WTC11 (cell line): ENCODE measurements around the gene NFIL3. TPM values are rescaled to one million over a fixed set of nuclear protein-coding genes. Genes with fewer than 3 reads are reported as not detected.
"Not testable (repeated sequence)": the region's sequence is repeated elsewhere in the genome, so short reads cannot be mapped to it uniquely, and the experiment has no call there.

ENCODE experiments used
- ATAC-seq: fragments of 200-7000 bp; cut with Tn5 transposase; 2 replicates; pipeline ENCODE4 v1.10.0; 2021; ENCODE audit warnings: mild to moderate bottlenecking, moderate library complexity
- CTCF ChIA-PET: fragments of 300-600 bp; sonication (Branson Sonifier 250); formaldehyde crosslinking; loops from one replicate; lab custom pipeline; 2021; ENCODE audit warnings: antibody characterized with exemption; lab: Charles Lee
- POLR2A ChIA-PET: fragments of 350-600 bp; sonication (Branson Sonifier 250); formaldehyde crosslinking; loops from one replicate; lab custom pipeline; 2021; ENCODE audit warnings: antibody characterized with exemption; lab: Charles Lee
- DNase-seq: peaks from one replicate; pipeline ENCODE4 v3.0.0; 2021; ENCODE audit warnings: low spot score
- H3K27ac Mint-ChIP-seq: 2 replicates; pipeline ENCODE4 v1.8.0; 2021; ENCODE audit warnings: mixed read lengths
- H3K27me3 Mint-ChIP-seq: 2 replicates; pipeline ENCODE4 v1.8.0; 2021; ENCODE audit warnings: low read depth, mild to moderate bottlenecking, moderate library complexity, mixed read lengths
- H3K36me3 Mint-ChIP-seq: 2 replicates; pipeline ENCODE4 v1.8.0; 2021; ENCODE audit warnings: mixed read lengths
- H3K4me1 Mint-ChIP-seq: 2 replicates; pipeline ENCODE4 v1.8.0; 2022; ENCODE audit warnings: mixed read lengths
- H3K4me3 Mint-ChIP-seq: 2 replicates; pipeline ENCODE4 v1.8.0; 2021; ENCODE audit warnings: mild to moderate bottlenecking, moderate library complexity, mixed read lengths
- H3K9me3 Mint-ChIP-seq: 2 replicates; pipeline ENCODE4 v1.8.0; 2021; ENCODE audit warnings: mixed read lengths
- ATF2 ChIP-seq: sonication (generic); formaldehyde crosslinking; IDR thresholded peaks from 2 replicates; pipeline ENCODE4 v1.8.1; 2022; ENCODE audit warnings: low read depth, missing genetic modification reagents, borderline replicate concordance
- CREM ChIP-seq: sonication (generic); formaldehyde crosslinking; IDR thresholded peaks from 2 replicates; pipeline ENCODE4 v1.8.1; 2022; ENCODE audit warnings: mild to moderate bottlenecking, missing genetic modification reagents, moderate library complexity
- EMX1 ChIP-seq: fragments of 250-450 bp; sonication (Bioruptor Pico); IDR thresholded peaks from 2 replicates; pipeline ENCODE4 v1.8.0; 2021; ENCODE audit warnings: mild to moderate bottlenecking
- FOXK1 ChIP-seq: sonication (generic); formaldehyde crosslinking; IDR thresholded peaks from 2 replicates; pipeline ENCODE4 v1.8.0; 2022; ENCODE audit warnings: mild to moderate bottlenecking, moderate library complexity, missing genetic modification reagents
- NFATC4 ChIP-seq: fragments of 250-450 bp; sonication (Bioruptor Pico); IDR thresholded peaks from 2 replicates; pipeline ENCODE4 v1.9.0; 2021; ENCODE audit warnings: mild to moderate bottlenecking
- NFYB ChIP-seq: sonication (generic); formaldehyde crosslinking; conservative IDR thresholded peaks from 2 replicates; pipeline ENCODE4 v1.8.0; 2022; ENCODE audit warnings: low read depth, missing genetic modification reagents
- NR3C1 ChIP-seq: sonication (generic); formaldehyde crosslinking; conservative IDR thresholded peaks from 2 replicates; pipeline ENCODE4 v1.8.1; 2023; ENCODE audit warnings: low read depth, mild to moderate bottlenecking, missing genetic modification reagents
- SMAD3 ChIP-seq: sonication (generic); formaldehyde crosslinking; IDR thresholded peaks from 2 replicates; pipeline ENCODE4 v1.8.0; 2022; ENCODE audit warnings: missing genetic modification reagents, mild to moderate bottlenecking, borderline replicate concordance
- SP1 ChIP-seq: sonication (generic); formaldehyde crosslinking; conservative IDR thresholded peaks from 2 replicates; pipeline ENCODE4 v1.8.1; 2022; ENCODE audit warnings: missing genetic modification reagents
- ZBTB21 ChIP-seq: sonication (generic); formaldehyde crosslinking; IDR thresholded peaks from 2 replicates; pipeline ENCODE4 v1.8.1; 2023; ENCODE audit warnings: mild to moderate bottlenecking, missing genetic modification reagents, borderline replicate concordance
- ZNF232 ChIP-seq: sonication (generic); formaldehyde crosslinking; IDR thresholded peaks from 2 replicates; pipeline ENCODE4 v1.8.0; 2022; ENCODE audit warnings: mild to moderate bottlenecking, missing genetic modification reagents
- ZNF416 ChIP-seq: fragments of 250-450 bp; sonication (Bioruptor Pico); IDR thresholded peaks from 2 replicates; pipeline ENCODE4 v1.9.0; 2021; ENCODE audit warnings: mild to moderate bottlenecking, inconsistent platforms
- ZNF532 ChIP-seq: fragments of 250-450 bp; sonication (Bioruptor Pico); IDR thresholded peaks from 2 replicates; pipeline ENCODE4 v1.9.0; 2021; ENCODE audit warnings: mild to moderate bottlenecking, borderline replicate concordance
- ZNF671 ChIP-seq: fragments of 250-450 bp; sonication (Bioruptor Pico); IDR thresholded peaks from 2 replicates; pipeline ENCODE4 v1.8.0; 2021; ENCODE audit warnings: mild to moderate bottlenecking
- total RNA-seq: library from RNA; stranded (reverse); gene quantifications from 3 replicates; pipeline ENCODE4 v1.2.3, GENCODE V29; 2021
- TF ChIP-seq, protein P1 (sequence below): sonication (generic); formaldehyde crosslinking; IDR thresholded peaks from 2 replicates; pipeline ENCODE4 v1.8.1; 2022; ENCODE audit warnings: missing genetic modification reagents, borderline replicate concordance
- TF ChIP-seq, protein P2 (sequence below): fragments of 250-450 bp; sonication (Bioruptor Pico); IDR thresholded peaks from 2 replicates; pipeline ENCODE4 v1.9.0; 2021; ENCODE audit warnings: mild to moderate bottlenecking

NFIL3 gene
- total RNA-seq, 1 experiment from 2014 or later, result 11.8 TPM

GRCh38 chr9:91379426-91379825 is 44.2 kb downstream of the NFIL3 start (continued):
- TF ChIP-seq SMAD3 (CRISPR knock-in tag) (no peak), ZBTB21 (no peak), NFYB (CRISPR knock-in tag) (no peak), NFATC4 (CRISPR knock-in tag) (no peak), ZNF232 (CRISPR knock-in tag) (no peak)

GRCh38 chr9:91378695-91379127 is 44.9 kb downstream of the NFIL3 start:
- no peak for ATAC-seq
- no peak overlapping the region for H3K27ac Mint-ChIP-seq
- no peak for DNase-seq
- POLR2A ChIA-PET, result no interaction called here
- peaks cover 4% of the 10 kb centered on the region for H3K36me3 Mint-ChIP-seq
- TF ChIP-seq SP1 (CRISPR knock-in tag) (no peak), CREM (CRISPR knock-in tag) (no peak), NR3C1 (CRISPR knock-in tag) (no peak), ZNF416 (CRISPR knock-in tag) (no peak), ATF2 (CRISPR knock-in tag) (no peak), EMX1 (CRISPR knock-in tag) (no peak), FOXK1 (CRISPR knock-in tag) (no peak)
- TF ChIP-seq, protein P1, sequence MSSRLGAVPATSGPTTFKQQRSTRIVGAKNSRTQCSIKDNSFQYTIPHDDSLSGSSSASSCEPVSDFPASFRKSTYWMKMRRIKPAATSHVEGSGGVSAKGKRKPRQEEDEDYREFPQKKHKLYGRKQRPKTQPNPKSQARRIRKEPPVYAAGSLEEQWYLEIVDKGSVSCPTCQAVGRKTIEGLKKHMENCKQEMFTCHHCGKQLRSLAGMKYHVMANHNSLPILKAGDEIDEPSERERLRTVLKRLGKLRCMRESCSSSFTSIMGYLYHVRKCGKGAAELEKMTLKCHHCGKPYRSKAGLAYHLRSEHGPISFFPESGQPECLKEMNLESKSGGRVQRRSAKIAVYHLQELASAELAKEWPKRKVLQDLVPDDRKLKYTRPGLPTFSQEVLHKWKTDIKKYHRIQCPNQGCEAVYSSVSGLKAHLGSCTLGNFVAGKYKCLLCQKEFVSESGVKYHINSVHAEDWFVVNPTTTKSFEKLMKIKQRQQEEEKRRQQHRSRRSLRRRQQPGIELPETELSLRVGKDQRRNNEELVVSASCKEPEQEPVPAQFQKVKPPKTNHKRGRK, result no peak
- H3K27me3 Mint-ChIP-seq, result no peaks in the 10 kb centered on the region; the same call in 1 of the 2 replicates
- no peak overlapping the region for H3K4me3 Mint-ChIP-seq
- peaks cover 26% of the 10 kb centered on the region for H3K9me3 Mint-ChIP-seq
- CTCF ChIA-PET, result no interaction called here
- H3K4me1 Mint-ChIP-seq, result no peaks in the 10 kb centered on the region

DNA sequence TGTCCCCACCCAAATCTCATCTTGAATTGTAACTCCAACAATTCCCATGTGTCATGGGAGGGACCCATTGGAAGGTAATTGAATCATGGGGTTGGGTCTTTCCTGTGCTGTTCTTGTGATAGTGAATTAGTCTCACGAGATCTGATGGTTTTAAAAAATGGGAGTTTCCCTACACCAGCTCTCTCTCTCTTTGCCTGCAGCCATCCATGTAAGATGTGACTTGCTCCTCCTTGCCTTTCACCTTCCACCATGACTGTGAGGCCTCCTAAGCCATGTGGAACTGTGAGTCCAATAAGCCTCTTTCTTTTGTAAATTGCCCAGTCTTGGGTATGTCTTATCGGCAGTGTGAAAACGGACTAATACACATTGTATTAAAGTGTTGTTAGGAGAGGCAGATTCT is 45.6 kb downstream of the NFIL3 start:
- POLR2A ChIA-PET, H3K4me1 Mint-ChIP-seq, DNase-seq, ATAC-seq, H3K27ac Mint-ChIP-seq, H3K27me3 Mint-ChIP-seq, H3K4me3 Mint-ChIP-seq, CTCF ChIA-PET, H3K36me3 Mint-ChIP-seq: not testable (repeated sequence)
- peaks cover 26% of the 10 kb centered on the region for H3K9me3 Mint-ChIP-seq

DNA sequence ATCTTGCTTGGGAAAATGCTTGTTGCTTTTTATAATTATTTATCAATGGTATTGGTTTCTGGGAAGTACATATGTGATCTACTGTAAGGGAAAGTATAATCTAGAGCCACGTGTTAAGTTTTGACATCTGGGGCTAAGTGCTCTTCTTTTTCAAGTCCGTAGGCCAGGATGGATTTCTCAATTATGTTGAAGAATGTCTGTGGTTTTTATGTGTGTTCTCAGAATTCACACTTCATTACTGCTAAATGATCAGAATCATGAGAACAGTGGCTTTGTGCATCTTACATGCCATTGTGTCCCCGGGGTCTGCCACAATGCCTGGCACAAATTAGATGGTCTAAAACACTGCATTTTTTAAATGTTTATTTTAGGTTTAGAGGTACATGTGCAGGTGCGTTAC is 47.4 kb downstream of the NFIL3 start:
- H3K4me3 Mint-ChIP-seq, result no peak overlapping the region
- H3K36me3 Mint-ChIP-seq, result peaks cover 4% of the 10 kb centered on the region
- no peak for TF ChIP-seq EMX1 (CRISPR knock-in tag)
- CTCF ChIA-PET, result no interaction called here
- ATAC-seq (no peak), DNase-seq (no peak)
- 0 out of 2 replicates have a peak, but pooled peaks cover 6% of the 10 kb centered on the region for H3K4me1 Mint-ChIP-seq
- peaks cover 22% of the 10 kb centered on the region for H3K9me3 Mint-ChIP-seq
- no peaks in the 10 kb centered on the region; the same call in 1 of the 2 replicates for H3K27me3 Mint-ChIP-seq
- POLR2A ChIA-PET, result no interaction called here
- H3K27ac Mint-ChIP-seq, result no peak overlapping the region

DNA sequence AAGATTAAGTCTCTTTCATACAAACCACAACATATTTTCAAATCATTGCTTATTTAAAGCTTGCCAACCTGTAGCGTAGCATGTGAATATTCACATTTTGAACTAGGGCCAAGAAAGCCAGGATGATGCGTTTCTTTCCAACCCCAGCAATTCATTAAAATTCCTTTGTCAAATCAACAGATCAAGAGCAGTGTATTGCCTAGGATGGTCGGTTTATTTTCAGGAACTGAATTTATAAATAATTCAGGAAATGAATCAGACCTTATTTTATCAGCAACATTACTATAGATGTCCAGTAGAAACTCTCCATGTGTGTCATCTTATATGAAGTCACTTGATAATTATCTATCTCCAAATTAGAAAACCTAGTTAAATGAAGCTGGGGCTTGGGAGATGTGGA is 48.7 kb downstream of the NFIL3 start:
- DNase-seq (no peak), ATAC-seq (no peak)
- Mint-ChIP-seq H3K9me3 (peaks cover 22% of the 10 kb centered on the region), H3K27me3 (no peaks in the 10 kb centered on the region; the same call in 1 of the 2 replicates), H3K4me1 (0 out of 2 replicates have a peak, but pooled peaks cover 6% of the 10 kb centered on the region), H3K4me3 (no peak overlapping the region), H3K27ac (no peak overlapping the region), H3K36me3 (peaks cover 4% of the 10 kb centered on the region)
- ChIA-PET CTCF (no interaction called here), POLR2A (no interaction called here)
- TF ChIP-seq, protein P2, sequence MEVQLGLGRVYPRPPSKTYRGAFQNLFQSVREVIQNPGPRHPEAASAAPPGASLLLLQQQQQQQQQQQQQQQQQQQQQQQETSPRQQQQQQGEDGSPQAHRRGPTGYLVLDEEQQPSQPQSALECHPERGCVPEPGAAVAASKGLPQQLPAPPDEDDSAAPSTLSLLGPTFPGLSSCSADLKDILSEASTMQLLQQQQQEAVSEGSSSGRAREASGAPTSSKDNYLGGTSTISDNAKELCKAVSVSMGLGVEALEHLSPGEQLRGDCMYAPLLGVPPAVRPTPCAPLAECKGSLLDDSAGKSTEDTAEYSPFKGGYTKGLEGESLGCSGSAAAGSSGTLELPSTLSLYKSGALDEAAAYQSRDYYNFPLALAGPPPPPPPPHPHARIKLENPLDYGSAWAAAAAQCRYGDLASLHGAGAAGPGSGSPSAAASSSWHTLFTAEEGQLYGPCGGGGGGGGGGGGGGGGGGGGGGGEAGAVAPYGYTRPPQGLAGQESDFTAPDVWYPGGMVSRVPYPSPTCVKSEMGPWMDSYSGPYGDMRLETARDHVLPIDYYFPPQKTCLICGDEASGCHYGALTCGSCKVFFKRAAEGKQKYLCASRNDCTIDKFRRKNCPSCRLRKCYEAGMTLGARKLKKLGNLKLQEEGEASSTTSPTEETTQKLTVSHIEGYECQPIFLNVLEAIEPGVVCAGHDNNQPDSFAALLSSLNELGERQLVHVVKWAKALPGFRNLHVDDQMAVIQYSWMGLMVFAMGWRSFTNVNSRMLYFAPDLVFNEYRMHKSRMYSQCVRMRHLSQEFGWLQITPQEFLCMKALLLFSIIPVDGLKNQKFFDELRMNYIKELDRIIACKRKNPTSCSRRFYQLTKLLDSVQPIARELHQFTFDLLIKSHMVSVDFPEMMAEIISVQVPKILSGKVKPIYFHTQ (CRISPR knock-in tag), result no peak
- no peak for TF ChIP-seq NR3C1 (CRISPR knock-in tag)
- TF ChIP-seq ATF2 (CRISPR knock-in tag), result no peak
- TF ChIP-seq ZNF671 (CRISPR knock-in tag), result no peak
- no peak for TF ChIP-seq ZNF532
- no peak for TF ChIP-seq NFYB (CRISPR knock-in tag)
